Erythroblast (primary cell): ENCODE results near the gene MAPK1.
"Not testable (repeated sequence)": the region's sequence is repeated elsewhere in the genome, so short reads cannot be mapped to it uniquely, and the experiment has no call there.

Source experiments
- DNase-seq, 2 experiments: peaks; one replicate each; lab custom pipeline; 2025; lab: John Stamatoyannopoulos, UW
- GATA1 ChIP-seq: IDR thresholded peaks from 2 replicates; pipeline ENCODE4 v1.6.1; 2011; ENCODE audit warnings: low read depth, mild to moderate bottlenecking, control low read depth, low read length, moderate library complexity
- POLR2A ChIP-seq: IDR thresholded peaks from 2 replicates; pipeline ENCODE4 v1.6.1; 2011; ENCODE audit warnings: mild to moderate bottlenecking, low read length

Gene MAPK1

GRCh38 chr22:21896951-21897513 lies 29.6 kb upstream of the MAPK1 start:
- DNase-seq = no peak
- TF ChIP-seq GATA1 = no peak
- no peak for TF ChIP-seq POLR2A

GRCh38 chr22:21896275-21896674 lies 28.8 kb upstream of the MAPK1 start:
- DNase-seq = not testable (repeated sequence)

- TF ChIP-seq GATA1 (no peak), POLR2A (no peak)
- DNase-seq = no peak
Measured at GRCh38 chr22:21894799-21895198, 27.4 kb upstream of the MAPK1 start.

GRCh38 chr22:21889251-21889990 lies 22.0 kb upstream of the MAPK1 start:
- no peak for TF ChIP-seq GATA1
- no peak for TF ChIP-seq POLR2A
- DNase-seq = no peak

GRCh38 chr22:21887841-21888240 lies 20.4 kb upstream of the MAPK1 start:
- TF ChIP-seq GATA1 (no peak), POLR2A (no peak)
- no peak for DNase-seq

GRCh38 chr22:21883930-21884329 lies 16.5 kb upstream of the MAPK1 start:
- not testable (repeated sequence) for DNase-seq

GRCh38 chr22:21882754-21883333 lies 15.4 kb upstream of the MAPK1 start:
- not testable (repeated sequence) for DNase-seq

- TF ChIP-seq POLR2A = no peak
Measured at GRCh38 chr22:21881841-21882753, 14.7 kb upstream of the MAPK1 start.

GRCh38 chr22:21876486-21877176 lies 9.2 kb upstream of the MAPK1 start:
- DNase-seq = peak; percentile 68 to 84
- TF ChIP-seq POLR2A = no peak

More at GRCh38 chr22:21881841-21882753, 14.7 kb upstream of the MAPK1 start:
- DNase-seq = no peak

GRCh38 chr22:21874953-21875352 lies 7.5 kb upstream of the MAPK1 start:
- DNase-seq = not testable (repeated sequence)

- no peak for TF ChIP-seq POLR2A
- TF ChIP-seq GATA1 = no peak
- DNase-seq = no peak
Measured at GRCh38 chr22:21873619-21874018, 6.2 kb upstream of the MAPK1 start.

- not testable (repeated sequence) for DNase-seq
Measured at GRCh38 chr22:21872741-21873140, 5.3 kb upstream of the MAPK1 start.

GRCh38 chr22:21868651-21869050 lies 1.2 kb upstream of the MAPK1 start:
- TF ChIP-seq POLR2A (no peak), GATA1 (no peak)
- no peak for DNase-seq

GRCh38 chr22:21866833-21867527 lies 465 bp downstream of the MAPK1 start:
- no peak for TF ChIP-seq POLR2A
- peak; percentile 72 to 77 for DNase-seq
